Activated CD8-positive, alpha-beta T cell treated with anti-CD3 and anti-CD28 coated beads for 36 hours (primary cell): Measurements from ENCODE around the gene ANGPT4. TPM values are rescaled to one million over a fixed set of nuclear protein-coding genes. Genes with fewer than 3 reads are reported as not detected.

Experiments used
- ATAC-seq: fragments of 200-7000 bp; cut with Tn5 transposase; one replicate; pipeline ENCODE4 v1.10.0; 2021; ENCODE audit warnings: mild to moderate bottlenecking, moderate library complexity
- CTCF ChIA-PET: fragments of 350-600 bp; sonication (Branson Sonifier 250); formaldehyde crosslinking; loops from one replicate; lab custom pipeline; 2021; ENCODE audit warnings: antibody characterized with exemption; lab: Charles Lee
- POLR2A ChIA-PET: fragments of 350-600 bp; sonication (Branson Sonifier 250); formaldehyde crosslinking; loops from one replicate; lab custom pipeline; 2021; ENCODE audit warnings: antibody characterized with exemption; lab: Charles Lee
- DNase-seq: peaks from one replicate; pipeline ENCODE4 v3.0.0-alpha.2; 2020
- H3K27ac Mint-ChIP-seq: one replicate; pipeline ENCODE4 v1.8.0; 2021; ENCODE audit warnings: mild to moderate bottlenecking, mixed read lengths
- H3K27me3 Mint-ChIP-seq: one replicate; pipeline ENCODE4 v1.8.0; 2021; ENCODE audit warnings: mixed read lengths
- H3K36me3 Mint-ChIP-seq: one replicate; pipeline ENCODE4 v1.8.0; 2021; ENCODE audit warnings: low read depth, mixed read lengths
- H3K4me1 Mint-ChIP-seq: one replicate; pipeline ENCODE4 v1.8.0; 2021; ENCODE audit warnings: low read depth, mixed read lengths
- H3K4me3 Mint-ChIP-seq: one replicate; pipeline ENCODE4 v1.8.0; 2021; ENCODE audit warnings: mild to moderate bottlenecking, moderate library complexity, mixed read lengths
- H3K9me3 Mint-ChIP-seq: one replicate; pipeline ENCODE4 v1.8.0; 2021; ENCODE audit warnings: mixed read lengths
- intact Hi-C: fragments of 100-400 bp; cut with micrococcal nuclease; formaldehyde crosslinking; loops from one replicate; pipeline ENCODE4 v1.10.0; 2022
- total RNA-seq, 2 experiments: library from RNA; stranded (reverse); gene quantifications; one replicate each; pipeline ENCODE4 v1.2.3, GENCODE V29; 2021
- TF ChIP-seq, protein P1 (sequence below): fragments of 200-600 bp; IDR thresholded peaks from one replicate; pipeline ENCODE4 v1.8.0; 2022; ENCODE audit warnings: antibody characterized with exemption, mild to moderate bottlenecking

ANGPT4 gene
- total RNA-seq, 2 experiments from 2014 or later, result not detected

DNA sequence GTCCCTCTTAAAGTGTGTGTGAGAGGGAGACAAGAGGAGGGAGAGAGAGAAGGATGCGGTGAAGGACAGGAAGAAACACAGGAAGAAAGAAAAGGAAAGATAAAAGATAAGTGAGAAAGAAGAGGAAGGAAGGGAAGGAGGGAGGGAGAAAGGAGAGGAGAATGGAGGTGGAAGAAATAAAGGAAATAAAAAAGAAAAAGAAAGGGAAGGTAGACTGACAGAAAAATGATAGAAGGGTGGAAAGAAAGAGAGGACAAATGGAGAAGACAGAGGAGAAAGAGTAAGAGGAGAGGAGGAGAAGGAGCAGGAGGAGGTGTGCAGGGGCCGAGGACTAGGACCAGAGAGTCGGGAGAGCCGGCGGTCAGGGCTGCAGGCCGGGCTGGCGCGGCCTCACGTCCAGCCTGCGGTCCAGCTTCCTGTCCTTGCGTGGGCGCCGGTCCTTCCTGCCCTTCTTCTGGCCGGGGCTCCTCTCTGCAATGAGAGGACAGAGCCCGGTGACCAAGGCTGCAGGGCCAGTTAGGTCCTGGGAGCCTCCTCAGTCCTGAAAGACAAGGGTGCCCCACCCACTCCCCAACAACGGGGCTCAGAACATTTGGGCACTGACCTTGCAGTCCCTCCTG, 44.0 kb upstream of the ANGPT4 start:
- peaks cover 17% of the 10 kb centered on the region for H3K27me3 Mint-ChIP-seq
- ChIA-PET POLR2A (no interaction called here), CTCF (interaction anchor here (6.0 to 8.7 kb wide), 2 partner anchors 13 to 143 kb away, joined by 57 to 266 read pairs; no protein-coding TSS in a partner anchor)
- no peaks in the 10 kb centered on the region for H3K4me1 Mint-ChIP-seq
- DNase-seq, result no peak
- no peak for ATAC-seq
- intact Hi-C loops, result no loop called here
- no peak overlapping the region for H3K4me3 Mint-ChIP-seq
- TF ChIP-seq, protein P1, sequence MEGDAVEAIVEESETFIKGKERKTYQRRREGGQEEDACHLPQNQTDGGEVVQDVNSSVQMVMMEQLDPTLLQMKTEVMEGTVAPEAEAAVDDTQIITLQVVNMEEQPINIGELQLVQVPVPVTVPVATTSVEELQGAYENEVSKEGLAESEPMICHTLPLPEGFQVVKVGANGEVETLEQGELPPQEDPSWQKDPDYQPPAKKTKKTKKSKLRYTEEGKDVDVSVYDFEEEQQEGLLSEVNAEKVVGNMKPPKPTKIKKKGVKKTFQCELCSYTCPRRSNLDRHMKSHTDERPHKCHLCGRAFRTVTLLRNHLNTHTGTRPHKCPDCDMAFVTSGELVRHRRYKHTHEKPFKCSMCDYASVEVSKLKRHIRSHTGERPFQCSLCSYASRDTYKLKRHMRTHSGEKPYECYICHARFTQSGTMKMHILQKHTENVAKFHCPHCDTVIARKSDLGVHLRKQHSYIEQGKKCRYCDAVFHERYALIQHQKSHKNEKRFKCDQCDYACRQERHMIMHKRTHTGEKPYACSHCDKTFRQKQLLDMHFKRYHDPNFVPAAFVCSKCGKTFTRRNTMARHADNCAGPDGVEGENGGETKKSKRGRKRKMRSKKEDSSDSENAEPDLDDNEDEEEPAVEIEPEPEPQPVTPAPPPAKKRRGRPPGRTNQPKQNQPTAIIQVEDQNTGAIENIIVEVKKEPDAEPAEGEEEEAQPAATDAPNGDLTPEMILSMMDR, result no peak
- H3K36me3 Mint-ChIP-seq, result no peaks in the 10 kb centered on the region
- no peaks in the 10 kb centered on the region for H3K9me3 Mint-ChIP-seq
- no peak overlapping the region for H3K27ac Mint-ChIP-seq

DNA sequence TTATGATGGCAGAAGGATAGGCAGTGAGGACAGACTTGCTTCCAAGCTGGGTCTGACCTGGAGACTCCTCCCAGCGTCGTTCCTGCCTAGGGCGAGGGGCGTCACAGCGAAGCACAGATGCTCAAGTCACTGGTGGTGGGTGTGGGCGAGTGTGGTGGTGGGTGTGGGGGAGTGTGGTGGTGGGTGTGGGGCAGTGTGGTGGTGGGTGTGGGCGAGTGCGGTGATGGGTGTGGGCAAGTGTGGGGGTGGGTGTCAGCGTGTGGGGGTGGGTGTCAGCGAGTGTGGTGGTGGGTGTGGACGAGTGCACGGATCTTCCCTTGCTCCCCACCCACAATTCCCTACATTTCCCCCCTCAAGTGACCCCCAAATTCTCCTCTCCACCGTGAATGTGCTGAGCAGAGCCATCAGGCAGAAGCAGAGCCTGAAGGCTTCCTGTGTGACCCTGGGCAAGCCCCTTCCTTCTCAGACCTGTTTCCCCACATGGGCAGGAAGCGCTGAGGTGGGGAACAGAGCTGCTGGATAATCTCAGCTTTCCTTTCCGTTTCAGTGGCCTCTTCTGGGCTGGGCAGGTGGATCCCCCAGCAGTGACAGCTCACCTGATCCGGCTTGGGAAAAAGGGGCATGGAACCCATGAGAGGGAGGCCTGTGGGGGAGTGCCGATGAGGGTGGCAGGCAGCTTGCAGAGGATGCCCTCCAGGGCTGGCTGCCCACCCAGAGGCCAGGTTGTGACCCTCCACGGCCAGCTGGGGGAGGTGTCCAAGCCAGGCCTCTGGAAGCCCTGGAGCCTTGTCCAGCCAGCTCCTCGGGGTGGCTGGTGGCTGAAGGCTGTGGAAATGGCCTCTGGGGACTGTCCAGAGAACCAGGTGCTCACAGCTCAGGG, 43.0 kb upstream of the ANGPT4 start:
- DNase-seq (peak; percentile 6), ATAC-seq (no peak)
- Mint-ChIP-seq H3K9me3 (no peaks in the 10 kb centered on the region), H3K36me3 (no peaks in the 10 kb centered on the region), H3K4me3 (no peak overlapping the region), H3K27me3 (peaks cover 20% of the 10 kb centered on the region), H3K4me1 (no peaks in the 10 kb centered on the region), H3K27ac (no peak overlapping the region)
- CTCF ChIA-PET, result interaction anchor here (1.1 to 8.7 kb wide), 5 partner anchors 14 to 254 kb away, joined by 3 to 266 read pairs (median 42); no protein-coding TSS in a partner anchor
- TF ChIP-seq, protein P1, result no peak
- intact Hi-C loops, result no loop called here
- POLR2A ChIA-PET, result no interaction called here

DNA sequence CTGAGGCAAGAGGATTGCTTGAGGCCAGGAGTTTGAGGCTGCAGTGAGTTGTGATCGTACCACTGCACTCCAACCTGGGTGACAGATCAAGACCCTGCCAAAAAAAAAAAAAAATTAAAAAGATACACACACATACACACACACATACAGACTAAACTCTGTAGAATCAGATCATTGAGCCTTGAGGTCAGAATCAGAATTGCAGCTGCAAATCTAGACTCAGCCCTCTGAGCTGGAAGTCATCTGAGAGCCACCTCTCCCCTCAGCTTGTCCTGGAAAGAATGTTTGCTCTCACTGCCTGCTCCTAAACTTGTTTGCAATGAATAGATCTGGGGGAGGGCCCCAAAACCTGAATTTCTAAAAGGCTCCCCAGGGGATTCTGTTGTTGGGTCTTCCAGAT, 41.4 kb upstream of the ANGPT4 start:
- H3K9me3 Mint-ChIP-seq, result no peaks in the 10 kb centered on the region
- TF ChIP-seq, protein P1, result no peak
- intact Hi-C loops, result no loop called here
- H3K27ac Mint-ChIP-seq, result no peak overlapping the region
- no peak for DNase-seq
- ChIA-PET CTCF (interaction anchor here (0.6 to 8.7 kb wide), 12 partner anchors 9 to 478 kb away, joined by 3 to 266 read pairs (median 10); no protein-coding TSS in a partner anchor), POLR2A (no interaction called here)
- no peaks in the 10 kb centered on the region for H3K36me3 Mint-ChIP-seq
- ATAC-seq, result no peak
- H3K4me1 Mint-ChIP-seq, result no peaks in the 10 kb centered on the region
- H3K27me3 Mint-ChIP-seq, result peaks cover 24% of the 10 kb centered on the region
- no peak overlapping the region for H3K4me3 Mint-ChIP-seq

DNA sequence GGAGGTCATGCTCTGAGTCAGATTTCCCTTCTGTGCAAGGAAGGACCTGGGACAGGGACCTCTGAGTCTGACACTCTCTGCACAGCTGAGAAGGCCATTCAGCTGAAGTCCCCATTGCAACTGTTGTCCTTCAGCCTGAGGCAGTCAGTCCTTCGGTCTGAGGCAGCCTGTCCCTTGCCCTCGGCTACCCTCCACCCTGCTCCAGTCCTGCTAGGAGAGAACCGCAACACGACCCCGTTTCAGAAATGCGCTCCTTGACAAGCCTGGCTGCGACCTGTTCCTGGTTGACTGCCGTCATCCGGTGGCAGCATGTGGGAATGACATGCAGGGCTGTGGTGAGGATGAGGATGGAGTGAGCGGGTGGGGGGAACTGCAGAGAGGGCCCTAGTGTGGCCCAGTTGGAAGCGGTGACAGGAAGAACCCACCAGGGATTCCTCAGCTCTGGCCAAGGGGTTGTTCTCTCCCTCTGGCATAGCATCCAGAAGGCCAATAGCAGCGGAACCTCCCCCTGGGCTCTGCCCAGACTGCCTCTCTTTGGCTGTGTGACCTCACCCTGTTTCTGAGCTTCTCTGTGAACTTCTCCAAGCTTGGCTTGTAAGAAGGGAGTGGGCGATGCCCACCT, 40.3 kb upstream of the ANGPT4 start:
- Mint-ChIP-seq H3K4me1 (no peaks in the 10 kb centered on the region), H3K27ac (no peak overlapping the region), H3K36me3 (no peaks in the 10 kb centered on the region), H3K4me3 (no peak overlapping the region), H3K9me3 (no peaks in the 10 kb centered on the region), H3K27me3 (peaks cover 26% of the 10 kb centered on the region)
- TF ChIP-seq, protein P1, result peak; percentile 98
- ATAC-seq, result peak; percentile 97
- POLR2A ChIA-PET, result interaction anchor here (0.6 to 1.4 kb wide), 4 partner anchors 27 to 408 kb away, joined by 3 to 5 read pairs (median 4); no protein-coding TSS in a partner anchor
- intact Hi-C loops, result loop anchor here (1.0 kb wide), 1 partner anchor 140 kb away; no protein-coding TSS in a partner anchor
- peak; percentile 84 for DNase-seq
- CTCF ChIA-PET, result interaction anchor here (0.6 to 8.7 kb wide), 47 partner anchors 10 to 396 kb away, joined by 3 to 266 read pairs (median 4); partner anchors contain the start of gene FAM110A
